GM19455 (cell line): ENCODE results near the gene PLCH1.

Experiments used
- ATAC-seq: cut with Tn5 transposase; IDR thresholded peaks from one replicate; pipeline ENCODE4 v1.9.1; 2021; ENCODE audit not compliant: unreplicated experiment

PLCH1 gene

GRCh38 chr3:155394240-155394639 is 350.6 kb downstream of the PLCH1 start:
- no peak for ATAC-seq

- ATAC-seq = no peak
Observed at GRCh38 chr3:155393316-155393715, 351.6 kb downstream of the PLCH1 start.

- no peak for ATAC-seq
Observed at GRCh38 chr3:155392138-155392537, 352.7 kb downstream of the PLCH1 start.

GRCh38 chr3:155391551-155391958 is 353.3 kb downstream of the PLCH1 start:
- ATAC-seq = no peak

GRCh38 chr3:155391104-155391503 is 353.8 kb downstream of the PLCH1 start:
- no peak for ATAC-seq

GRCh38 chr3:155390351-155390750 is 354.5 kb downstream of the PLCH1 start:
- no peak for ATAC-seq

- ATAC-seq = no peak
Observed at GRCh38 chr3:155388417-155388816, 356.5 kb downstream of the PLCH1 start.

GRCh38 chr3:155387571-155387970 is 357.3 kb downstream of the PLCH1 start:
- no peak for ATAC-seq

GRCh38 chr3:155386919-155387318 is 358.0 kb downstream of the PLCH1 start:
- ATAC-seq = no peak

- no peak for ATAC-seq
Observed at GRCh38 chr3:155385896-155386625, 358.8 kb downstream of the PLCH1 start.

- ATAC-seq = no peak
Observed at GRCh38 chr3:155382396-155383042, 362.4 kb downstream of the PLCH1 start.

- no peak for ATAC-seq
Observed at GRCh38 chr3:155377847-155378246, 367.0 kb downstream of the PLCH1 start.

- ATAC-seq = no peak
Observed at GRCh38 chr3:155377071-155377470, 367.8 kb downstream of the PLCH1 start.

- no peak for ATAC-seq
Observed at GRCh38 chr3:155372281-155372680, 372.6 kb downstream of the PLCH1 start.

- ATAC-seq = no peak
Observed at GRCh38 chr3:155370764-155371503, 373.9 kb downstream of the PLCH1 start.

GRCh38 chr3:155370198-155370597 is 374.7 kb downstream of the PLCH1 start:
- ATAC-seq = no peak

- no peak for ATAC-seq
Observed at GRCh38 chr3:155369735-155370134, 375.1 kb downstream of the PLCH1 start.

- ATAC-seq = no peak
Observed at GRCh38 chr3:155369244-155369643, 375.6 kb downstream of the PLCH1 start.

- ATAC-seq = no peak
Observed at GRCh38 chr3:155368786-155369185, 376.1 kb downstream of the PLCH1 start.

- ATAC-seq = no peak
Observed at GRCh38 chr3:155367506-155367905, 377.4 kb downstream of the PLCH1 start.

GRCh38 chr3:155365178-155365783 is 379.6 kb downstream of the PLCH1 start:
- ATAC-seq = no peak

GRCh38 chr3:155364492-155364891 is 380.4 kb downstream of the PLCH1 start:
- ATAC-seq = no peak
